Activated CD8-positive, alpha-beta memory T cell treated with anti-CD3 and anti-CD28 coated beads, Interleukin-2, amount 50 U/mL, for 24 hours (primary cell): ENCODE data around the gene FSTL1.
A peak's percentile ranks its signal among the peaks of the same experiment; 100 is the strongest.
"Not testable (repeated sequence)": the region's sequence is repeated elsewhere in the genome, so short reads cannot be mapped to it uniquely, and the experiment has no call there.

Experiments
- DNase-seq: peaks from one replicate; pipeline ENCODE4 v3.0.0-alpha.2; 2020; ENCODE audit errors: extremely low read depth

Gene FSTL1

GRCh38 chr3:120418446-120418845, 32.3 kb downstream of the FSTL1 start:
- DNase-seq, result no peak

- peak; percentile 75 for DNase-seq
Observed at GRCh38 chr3:120417272-120417911, 33.4 kb downstream of the FSTL1 start.

GRCh38 chr3:120416868-120417267, 33.9 kb downstream of the FSTL1 start:
- no peak for DNase-seq

- DNase-seq, result no peak
Observed at GRCh38 chr3:120415756-120416155, 35.0 kb downstream of the FSTL1 start.

GRCh38 chr3:120410541-120410940, 40.3 kb downstream of the FSTL1 start:
- DNase-seq, result no peak

- no peak for DNase-seq
Observed at GRCh38 chr3:120410116-120410515, 40.7 kb downstream of the FSTL1 start.

GRCh38 chr3:120407508-120408287, 43.1 kb downstream of the FSTL1 start:
- DNase-seq, result no peak

- DNase-seq, result no peak
Observed at GRCh38 chr3:120404876-120405275, 45.9 kb downstream of the FSTL1 start.

- DNase-seq, result no peak
Observed at GRCh38 chr3:120402257-120402656, 48.5 kb downstream of the FSTL1 start.

GRCh38 chr3:120399372-120399771, 51.4 kb downstream of the FSTL1 start:
- no peak for DNase-seq

- DNase-seq, result no peak
Observed at GRCh38 chr3:120396469-120396868, 54.3 kb downstream of the FSTL1 start.

- DNase-seq, result no peak
Observed at GRCh38 chr3:120394347-120394746, 56.4 kb downstream of the FSTL1 start.

GRCh38 chr3:120393761-120394160, 57.0 kb downstream of the FSTL1 start:
- no peak for DNase-seq

GRCh38 chr3:120393243-120393642, 57.5 kb downstream of the FSTL1 start:
- no peak for DNase-seq

GRCh38 chr3:120382941-120383447, 67.8 kb downstream of the FSTL1 start:
- no peak for DNase-seq

- DNase-seq, result no peak
Observed at GRCh38 chr3:120381503-120381902, 69.3 kb downstream of the FSTL1 start.

GRCh38 chr3:120377948-120378347, 72.8 kb downstream of the FSTL1 start:
- not testable (repeated sequence) for DNase-seq

GRCh38 chr3:120370463-120370862, 80.3 kb downstream of the FSTL1 start:
- DNase-seq, result no peak

- DNase-seq, result no peak
Observed at GRCh38 chr3:120369037-120369467, 81.7 kb downstream of the FSTL1 start.

- no peak for DNase-seq
Observed at GRCh38 chr3:120368172-120368571, 82.6 kb downstream of the FSTL1 start.

- no peak for DNase-seq
Observed at GRCh38 chr3:120364821-120365220, 86.0 kb downstream of the FSTL1 start.

- DNase-seq, result no peak
Observed at GRCh38 chr3:120364101-120364500, 86.7 kb downstream of the FSTL1 start.

- DNase-seq, result no peak
Observed at GRCh38 chr3:120357807-120358206, 93.0 kb downstream of the FSTL1 start.
